HG03520 (cell line): Measurements from ENCODE around the gene HS6ST1.

Source experiments
- ATAC-seq: cut with Tn5 transposase; IDR thresholded peaks from one replicate; pipeline ENCODE4 v1.9.1; 2021; ENCODE audit warnings: mild to moderate bottlenecking, moderate library complexity; ENCODE audit not compliant: unreplicated experiment

Gene HS6ST1

GRCh38 chr2:128300151-128301020, 18.3 kb downstream of the HS6ST1 start:
- ATAC-seq = no peak

- no peak for ATAC-seq
These were observed 19.0 kb downstream of the HS6ST1 start for GRCh38 chr2:128299628-128300027.

- no peak for ATAC-seq
These were observed 19.7 kb downstream of the HS6ST1 start for GRCh38 chr2:128298846-128299507.

GRCh38 chr2:128298286-128298685, 20.4 kb downstream of the HS6ST1 start:
- ATAC-seq = no peak

- no peak for ATAC-seq
These were observed 24.7 kb downstream of the HS6ST1 start for GRCh38 chr2:128293870-128294455.

GRCh38 chr2:128293426-128293755, 25.3 kb downstream of the HS6ST1 start:
- no peak for ATAC-seq

- ATAC-seq = no peak
These were observed 25.9 kb downstream of the HS6ST1 start for GRCh38 chr2:128292599-128293425.

GRCh38 chr2:128291844-128292598, 26.6 kb downstream of the HS6ST1 start:
- ATAC-seq = no peak

- no peak for ATAC-seq
These were observed 27.4 kb downstream of the HS6ST1 start for GRCh38 chr2:128291161-128291843.

GRCh38 chr2:128290356-128290755, 28.3 kb downstream of the HS6ST1 start:
- ATAC-seq = no peak

GRCh38 chr2:128289439-128289838, 29.2 kb downstream of the HS6ST1 start:
- no peak for ATAC-seq

GRCh38 chr2:128288781-128289180, 29.9 kb downstream of the HS6ST1 start:
- ATAC-seq = no peak

GRCh38 chr2:128287780-128288735, 30.6 kb downstream of the HS6ST1 start:
- no peak for ATAC-seq

GRCh38 chr2:128286905-128287779, 31.5 kb downstream of the HS6ST1 start:
- no peak for ATAC-seq

GRCh38 chr2:128286011-128286721, 32.5 kb downstream of the HS6ST1 start:
- no peak for ATAC-seq

- ATAC-seq = no peak
These were observed 33.2 kb downstream of the HS6ST1 start for GRCh38 chr2:128285329-128285931.

- ATAC-seq = no peak
These were observed 33.8 kb downstream of the HS6ST1 start for GRCh38 chr2:128284841-128285240.
